Embryonic facial prominence (tissue), 1 donor: ENCODE results near the gene AGXT2.
"Not testable (repeated sequence)": the region's sequence is repeated elsewhere in the genome, so short reads cannot be mapped to it uniquely, and the experiment has no call there.

Experiments
- DNase-seq: peaks from one replicate; pipeline ENCODE4 v3.0.0-alpha.2; 2016; ENCODE audit errors: extremely low spot score

AGXT2 gene

DNA sequence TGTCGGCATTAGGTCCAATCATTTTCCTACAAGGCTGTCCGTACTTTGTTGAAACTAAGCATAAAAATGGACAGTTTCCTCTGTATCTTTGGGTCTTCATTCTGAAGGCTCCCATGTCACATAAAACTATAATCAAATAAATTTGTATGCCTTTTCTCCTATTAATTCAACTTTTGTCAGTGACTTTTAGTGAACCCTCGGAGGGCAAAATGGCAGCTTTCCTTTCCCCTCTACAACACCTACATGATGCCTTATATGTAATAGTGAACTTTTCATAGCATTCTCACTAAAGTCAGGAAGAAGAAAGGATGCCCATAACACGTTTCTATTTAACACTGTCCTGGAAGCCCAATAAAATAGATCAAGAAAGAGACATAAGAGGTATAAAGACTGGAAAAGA lies 5.1 kb upstream of the AGXT2 start:
- no peak for DNase-seq

DNA sequence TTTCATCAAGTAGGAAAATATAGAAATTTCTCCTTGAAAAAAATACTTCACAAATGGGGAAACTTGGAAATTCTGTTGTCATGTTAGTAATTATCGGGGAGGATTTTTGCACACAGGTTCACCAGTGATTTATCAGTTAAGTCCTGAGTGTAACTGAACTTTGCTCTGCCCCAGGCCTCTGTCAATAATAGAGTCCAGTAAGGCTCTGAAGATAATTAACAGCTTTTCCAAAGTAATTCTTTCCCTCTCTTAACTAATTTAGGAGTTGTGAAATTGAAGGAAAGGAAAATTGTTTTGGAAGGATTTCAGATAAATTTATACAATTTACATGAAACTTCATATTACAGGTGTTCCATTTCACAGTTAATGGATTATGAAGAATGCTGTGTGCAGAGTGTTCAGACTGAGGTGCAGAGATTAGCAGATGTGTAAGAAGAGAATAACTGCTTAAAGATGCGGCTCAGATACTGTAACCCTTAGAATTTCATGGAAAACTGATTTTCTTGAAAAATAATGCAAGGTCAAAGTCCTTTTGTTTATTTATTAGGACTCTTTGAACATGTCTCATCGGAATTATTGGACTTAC lies 2.9 kb upstream of the AGXT2 start:
- no peak for DNase-seq

DNA sequence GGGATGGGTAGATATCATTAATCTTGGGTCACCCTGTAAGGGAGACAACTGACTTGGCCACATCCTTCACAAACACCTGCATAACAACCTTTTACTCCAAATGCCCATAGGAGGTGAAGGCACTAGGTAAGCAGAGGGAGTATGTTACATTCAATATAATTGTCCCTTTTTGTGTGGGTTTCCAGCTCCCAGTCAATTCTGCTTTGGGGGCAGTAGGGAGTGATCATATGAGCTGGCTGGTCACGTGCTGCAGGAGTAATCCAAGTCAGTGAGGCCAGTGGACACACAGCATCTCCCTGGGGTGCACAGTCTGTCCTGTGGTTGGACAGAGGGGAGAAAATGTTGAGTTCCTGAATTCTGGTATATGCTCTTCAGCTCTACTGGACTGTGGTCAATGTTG lies 1.2 kb upstream of the AGXT2 start:
- no peak for DNase-seq

DNA sequence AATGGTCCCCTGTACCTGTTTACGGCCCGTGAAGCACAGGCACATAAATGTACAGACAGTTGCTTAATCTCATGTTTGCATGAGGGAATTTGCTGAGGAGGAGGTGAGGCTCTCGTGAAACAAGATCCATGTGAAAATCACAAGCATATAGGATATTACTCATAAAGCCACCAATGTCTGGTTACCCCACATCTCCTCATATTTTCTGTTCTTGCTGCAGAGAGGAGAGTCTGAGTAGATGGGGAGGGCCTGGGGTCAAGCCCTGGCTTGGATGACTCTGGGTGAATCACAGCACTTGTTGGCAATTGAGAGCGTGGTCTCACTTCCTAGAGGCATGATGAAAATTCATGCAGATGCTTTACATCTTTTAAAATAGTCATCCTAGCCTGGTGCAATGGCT lies 975 bp downstream of the AGXT2 start:
- DNase-seq: no peak

DNA sequence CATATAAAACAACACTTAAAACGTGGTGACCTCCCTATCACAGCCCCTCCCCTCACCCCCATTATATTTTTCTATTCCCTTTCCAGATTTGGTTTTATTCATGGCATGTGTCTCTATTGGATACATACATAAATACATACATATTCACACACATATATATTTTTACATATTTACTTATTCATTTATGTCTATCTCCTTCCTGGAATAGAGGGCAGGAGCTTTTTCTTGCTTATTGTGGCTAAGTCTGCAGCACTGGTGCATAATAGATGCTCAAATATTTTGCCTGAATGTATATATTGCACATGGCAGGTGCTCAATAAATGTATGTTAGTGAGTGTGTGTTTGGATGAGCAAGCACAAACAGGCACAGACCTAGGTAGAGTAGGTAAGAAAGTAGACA lies 2.5 kb downstream of the AGXT2 start:
- DNase-seq: no peak

DNA sequence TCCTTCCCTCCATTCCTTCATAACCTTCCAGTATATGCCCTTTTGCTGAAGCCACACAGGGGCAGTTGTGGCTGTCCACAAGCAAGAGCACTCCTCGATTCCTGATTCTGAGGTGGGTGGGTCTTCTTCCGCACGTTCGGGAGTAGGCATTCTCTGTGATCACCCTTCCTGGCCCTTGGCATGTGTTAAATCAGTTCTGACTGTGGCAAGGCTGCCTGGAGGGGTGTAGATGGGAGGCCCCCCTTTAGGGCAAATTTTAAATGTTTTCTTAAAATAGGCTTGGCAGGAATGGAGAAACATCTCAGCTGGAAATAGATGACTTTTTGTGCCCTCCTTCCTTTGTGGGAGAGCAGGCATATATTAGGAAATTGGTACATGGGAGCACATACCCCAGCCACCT lies 3.1 kb downstream of the AGXT2 start:
- no peak for DNase-seq

DNA sequence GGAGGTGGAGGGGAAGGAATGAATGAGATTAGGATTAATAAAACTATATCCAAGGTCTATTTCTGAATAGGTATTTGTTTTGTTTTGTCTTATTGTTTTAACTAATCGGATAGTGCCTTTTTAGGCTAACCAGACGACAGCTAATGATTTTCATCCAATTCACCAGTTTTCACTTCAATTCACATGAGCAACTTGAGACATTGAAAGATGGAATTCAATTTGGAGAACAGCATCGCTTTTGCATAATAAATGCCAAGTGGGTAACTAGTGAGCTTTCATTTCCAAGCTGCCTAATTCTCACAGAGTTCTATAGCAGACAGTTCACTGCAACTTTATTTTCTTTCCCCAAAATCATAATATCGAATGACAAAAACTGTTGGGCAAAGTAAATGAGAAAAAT lies 5.0 kb downstream of the AGXT2 start:
- no peak for DNase-seq

DNA sequence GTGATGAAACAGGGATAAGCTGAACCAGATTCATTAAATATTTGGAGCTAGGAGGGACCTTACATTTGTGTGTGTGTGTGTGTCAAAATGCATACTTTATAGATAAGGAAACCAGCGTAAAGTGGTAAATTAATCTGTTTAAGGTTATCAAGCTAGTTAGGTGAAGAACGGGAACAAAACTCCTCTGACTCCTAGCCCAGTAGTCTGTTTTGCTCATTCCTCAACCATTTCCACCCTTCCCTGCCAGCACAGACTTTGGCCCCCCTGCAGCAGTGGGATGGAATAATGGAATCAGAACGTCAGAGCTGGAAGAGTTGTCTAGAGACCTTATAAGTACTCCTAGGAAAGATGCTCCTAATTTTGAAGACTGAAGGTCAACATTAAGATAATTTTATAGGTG lies 6.5 kb downstream of the AGXT2 start:
- DNase-seq: no peak

DNA sequence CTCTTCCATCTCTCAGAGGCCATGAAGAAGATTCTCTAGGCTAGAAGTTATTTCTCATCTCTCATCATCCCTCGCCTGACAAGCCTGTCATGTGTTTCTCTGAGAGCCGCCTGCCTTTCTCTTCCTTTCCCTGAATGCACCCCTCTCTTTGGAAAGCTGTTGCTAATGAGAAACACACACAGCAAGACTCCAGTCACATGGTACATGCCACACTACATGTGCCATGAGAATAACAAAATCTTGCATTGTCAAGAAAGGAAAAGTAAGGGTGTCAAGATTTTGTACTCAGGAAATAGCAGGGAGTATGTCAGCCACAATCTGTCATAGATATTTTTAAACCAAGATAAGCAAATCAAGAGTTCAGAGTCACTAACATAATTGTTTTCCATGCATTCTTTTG lies 8.9 kb downstream of the AGXT2 start:
- no peak for DNase-seq

DNA sequence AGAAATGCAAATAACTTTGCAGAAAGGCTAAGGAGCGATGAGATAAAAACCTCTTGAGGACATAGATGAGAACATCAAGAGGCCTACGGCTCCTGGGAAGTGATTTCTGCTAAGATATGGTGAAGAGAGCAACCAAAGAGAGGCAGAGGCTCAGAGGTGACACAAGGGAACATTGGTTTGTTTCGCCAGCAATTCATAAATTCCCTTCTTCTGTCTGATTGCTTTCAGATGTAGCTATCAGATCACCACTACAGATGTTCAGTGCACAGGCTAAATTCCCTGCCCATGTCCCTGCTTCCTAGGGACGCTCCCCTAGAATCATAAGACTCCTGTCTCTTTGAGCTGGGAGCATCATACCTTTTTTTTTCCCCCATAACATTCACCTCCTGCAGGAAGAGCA lies 11.2 kb downstream of the AGXT2 start:
- no peak for DNase-seq

DNA sequence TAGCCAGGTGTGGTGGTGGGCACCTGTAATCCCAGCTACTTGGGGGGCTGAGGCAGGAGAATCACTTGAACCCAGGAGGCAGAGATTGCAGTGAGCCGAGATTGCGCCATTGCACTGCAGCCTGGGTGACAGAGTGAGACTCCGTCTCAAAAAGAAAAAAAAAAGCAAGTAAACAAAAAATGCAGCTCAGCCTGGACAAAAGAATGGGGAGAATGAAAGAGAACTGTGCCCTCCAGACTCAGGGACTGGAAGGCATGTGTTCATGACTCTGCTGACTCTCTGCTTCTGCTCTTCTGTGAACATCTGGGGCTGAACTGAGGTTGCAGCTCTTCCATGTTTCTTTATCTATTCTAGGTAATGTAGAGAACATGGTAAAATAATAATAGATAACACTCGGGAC lies 11.8 kb downstream of the AGXT2 start:
- DNase-seq: not testable (repeated sequence)

DNA sequence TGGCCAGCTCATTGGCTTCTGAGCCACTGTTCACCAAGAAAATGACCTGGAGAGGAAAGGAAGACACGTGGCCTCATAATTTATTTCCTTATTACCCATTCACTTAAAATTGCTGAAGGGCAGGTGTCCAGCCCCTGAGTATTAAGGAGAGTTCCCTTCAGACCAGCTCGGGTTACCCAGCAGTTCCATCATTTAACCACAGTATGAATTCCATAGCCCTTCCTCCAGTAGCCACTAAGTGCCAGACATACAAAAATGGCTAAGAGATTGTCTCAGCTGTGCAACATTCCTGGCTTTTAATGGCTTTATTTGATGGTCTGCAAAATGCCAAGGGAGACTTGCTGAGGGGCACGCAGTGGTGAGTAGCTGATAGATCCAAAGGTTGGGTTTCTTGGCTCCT lies 12.5 kb downstream of the AGXT2 start:
- no peak for DNase-seq

DNA sequence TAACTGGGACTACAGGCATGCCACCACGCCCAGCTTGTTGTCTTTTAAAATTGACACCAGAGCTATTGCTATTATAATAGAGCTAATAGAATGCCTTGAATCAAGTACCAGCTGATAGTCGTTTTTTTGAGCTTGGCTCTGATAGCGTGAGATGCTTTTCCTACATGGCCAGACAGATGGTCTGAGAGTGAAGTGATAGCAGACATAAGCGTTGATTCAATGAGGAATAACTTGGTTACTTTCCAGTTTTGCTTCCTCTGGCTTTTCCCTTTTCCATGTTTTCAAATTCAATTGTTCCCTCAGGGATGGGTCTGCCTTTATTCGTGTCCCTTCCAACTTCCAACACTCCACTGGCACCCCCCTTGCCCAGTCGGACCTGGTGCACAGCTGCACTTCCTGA lies 15.4 kb downstream of the AGXT2 start:
- no peak for DNase-seq

DNA sequence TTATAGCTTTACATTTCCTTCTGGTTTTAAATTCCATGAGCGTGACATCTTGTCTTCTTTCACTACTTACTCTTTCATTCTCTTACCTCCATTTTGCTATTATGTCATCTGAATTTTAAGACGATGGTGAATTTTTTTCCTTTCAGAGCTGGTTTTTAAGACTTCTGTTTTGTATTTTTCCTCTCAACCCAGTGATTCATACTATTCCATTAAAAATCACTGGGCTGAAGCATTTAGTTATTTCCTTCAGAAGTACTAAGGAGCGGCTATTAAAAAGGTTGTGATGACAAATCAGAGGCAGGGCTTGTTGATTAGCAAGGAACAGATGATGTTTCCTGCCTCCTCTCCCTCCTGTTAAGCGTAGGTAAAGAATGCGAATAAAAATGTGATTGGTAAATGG lies 16.5 kb downstream of the AGXT2 start:
- DNase-seq: no peak

DNA sequence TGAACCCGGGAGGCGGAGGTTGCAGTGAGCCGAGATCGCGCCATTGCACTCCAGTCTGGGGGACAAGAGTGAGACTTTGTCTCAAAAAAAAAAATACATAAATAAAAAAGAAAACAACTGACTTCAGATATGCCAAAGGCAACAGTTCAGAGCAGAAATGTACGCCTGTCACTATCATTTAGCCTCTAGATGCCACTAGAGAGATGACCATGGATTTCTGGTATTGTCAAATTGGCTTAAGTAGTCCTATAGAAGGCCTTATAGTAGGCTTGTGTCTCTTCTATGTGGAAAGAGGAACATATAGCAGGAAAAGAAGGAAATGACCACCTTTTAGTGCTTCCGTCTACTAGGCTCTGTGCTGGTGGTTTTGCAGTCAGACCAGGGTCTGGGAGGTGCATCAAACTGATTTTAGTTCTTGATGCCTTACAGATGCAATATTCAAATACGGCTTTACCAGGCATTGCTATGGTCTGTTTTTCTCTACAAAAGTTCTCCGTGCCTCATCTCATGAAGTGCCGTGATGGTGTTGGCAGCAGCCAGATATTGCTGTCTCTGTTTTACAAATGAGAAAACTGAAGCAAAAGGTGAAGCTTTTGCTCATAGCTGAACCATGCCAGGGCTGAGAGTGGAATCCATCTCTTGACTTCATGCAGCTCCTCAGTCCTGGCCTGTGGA lies 17.2 kb downstream of the AGXT2 start:
- DNase-seq: no peak

DNA sequence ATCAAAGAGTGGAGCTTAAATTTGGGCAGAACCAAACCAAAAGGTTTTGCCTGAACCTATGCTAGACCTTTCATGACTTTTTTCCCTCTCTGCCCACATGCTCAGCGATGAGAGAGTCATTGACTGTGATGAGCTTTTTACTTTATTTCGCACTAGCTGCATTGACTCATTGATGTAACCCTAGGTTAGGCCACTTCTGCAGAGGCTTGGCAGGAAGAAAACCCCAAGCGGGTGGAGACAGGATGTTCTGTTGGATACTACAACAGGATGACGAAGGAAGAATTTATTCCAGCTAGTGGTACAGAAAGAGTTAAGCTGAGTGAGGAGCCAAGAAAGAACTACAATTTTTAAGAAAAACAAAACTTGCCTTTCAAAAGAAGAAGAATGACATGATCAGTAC lies 18.4 kb downstream of the AGXT2 start:
- DNase-seq: no peak

DNA sequence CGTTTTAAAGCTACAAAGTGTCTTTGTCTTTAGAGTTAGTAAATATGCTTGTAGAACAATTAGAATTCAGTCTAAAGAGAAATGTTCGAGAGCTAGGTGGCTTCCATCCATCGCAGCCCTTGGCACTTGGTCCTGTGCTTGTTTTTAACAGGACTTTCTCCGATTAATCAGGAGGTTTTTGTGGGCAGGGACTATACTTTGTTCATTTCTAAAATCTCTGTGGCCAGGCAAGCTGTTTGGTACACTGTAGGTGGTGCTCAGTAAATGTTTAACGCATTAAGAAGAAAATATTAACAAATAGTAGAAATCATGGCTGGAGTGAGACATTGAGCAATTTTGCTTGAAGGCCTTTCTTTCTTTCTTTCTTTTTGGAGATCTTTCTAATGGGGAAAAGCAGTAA lies 20.8 kb downstream of the AGXT2 start:
- no peak for DNase-seq

DNA sequence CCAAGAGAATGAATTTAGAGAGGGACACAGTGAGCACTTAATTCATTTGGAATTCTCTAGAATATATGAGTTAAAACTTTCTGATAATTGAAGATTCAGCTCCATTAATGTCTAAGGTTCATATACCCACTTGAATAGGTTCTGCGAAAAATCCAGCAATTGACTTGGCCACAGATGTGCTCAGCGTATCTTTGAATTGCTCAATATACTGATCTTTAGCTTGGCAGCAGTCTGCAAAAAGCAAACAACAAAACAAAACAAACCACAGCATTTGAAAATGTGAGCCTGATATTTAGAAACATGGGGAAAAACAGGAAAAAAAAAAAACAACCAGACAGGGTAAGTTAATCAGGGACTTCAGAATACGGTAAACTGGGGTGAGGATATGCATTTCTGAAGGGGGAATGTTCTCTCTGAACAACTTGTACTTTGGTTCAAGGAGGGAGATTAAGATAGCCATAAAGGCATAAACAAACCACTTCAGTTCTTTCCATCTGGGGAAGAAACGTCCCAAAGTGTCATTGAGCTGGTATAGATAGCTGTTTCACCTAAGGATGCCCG lies 21.4 kb downstream of the AGXT2 start:
- no peak for DNase-seq

DNA sequence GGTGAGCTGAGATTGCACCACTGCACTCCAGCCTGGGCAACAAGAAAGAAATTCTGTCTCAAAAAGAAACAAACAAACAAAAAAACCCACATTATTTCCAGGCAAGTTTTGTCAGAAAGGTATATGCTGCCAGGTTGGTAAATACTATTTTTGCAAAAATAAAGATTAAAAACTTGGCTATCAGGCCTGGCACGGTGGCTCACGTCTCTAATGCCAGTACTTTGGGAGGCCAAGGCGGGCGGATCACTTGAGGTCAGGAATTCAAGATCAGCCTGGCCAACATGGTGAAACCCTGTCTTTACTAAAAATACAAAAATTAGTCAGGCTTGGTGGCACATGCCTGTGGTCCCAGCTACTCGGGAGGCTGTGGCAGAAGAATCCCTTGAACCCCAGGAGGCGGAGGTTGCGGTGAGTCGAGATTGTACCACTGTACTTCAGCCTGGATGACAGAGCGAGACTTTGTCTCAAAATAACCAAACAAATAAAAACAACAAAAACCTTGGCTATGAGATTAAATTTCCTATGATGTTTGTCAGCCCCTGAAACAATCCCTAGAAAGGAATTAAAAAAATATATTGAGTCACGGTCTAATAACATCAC lies 22.7 kb downstream of the AGXT2 start:
- no peak for DNase-seq

DNA sequence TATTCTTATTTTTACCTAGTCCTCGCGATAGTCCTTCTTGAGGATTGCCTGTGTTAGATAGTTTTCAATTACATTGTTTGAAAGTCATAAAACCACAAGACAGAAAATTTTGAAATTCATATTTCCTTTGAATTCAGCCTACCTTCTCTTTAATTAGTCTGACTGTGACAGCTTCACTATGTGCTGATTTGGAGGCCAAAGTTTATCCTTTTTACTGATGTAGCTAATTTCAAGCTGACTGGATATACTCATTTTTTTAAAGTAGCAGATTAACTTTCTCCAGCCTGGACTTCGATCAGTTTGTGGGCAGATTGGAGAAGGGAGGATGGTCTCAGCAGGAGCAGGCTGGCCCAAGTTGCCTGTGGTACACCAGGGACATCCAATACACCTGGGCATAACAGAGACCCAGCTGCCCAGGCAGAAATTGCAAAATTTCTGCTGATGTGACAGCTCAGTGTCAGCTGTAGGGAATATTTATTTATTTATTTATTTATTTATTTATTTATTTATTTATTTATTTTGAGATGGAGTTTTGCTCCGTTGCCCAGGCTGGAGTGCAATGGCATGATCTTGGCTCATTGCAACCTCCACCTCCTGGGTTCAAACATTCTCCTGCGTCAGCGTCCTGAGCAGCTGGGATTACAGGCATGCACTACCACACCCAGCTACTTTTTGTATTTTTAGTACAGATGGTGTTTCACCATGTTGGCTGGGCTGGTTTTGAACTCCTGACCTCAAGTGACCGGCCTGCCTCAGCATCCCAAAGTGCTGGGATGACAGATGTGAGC lies 24.2 kb downstream of the AGXT2 start:
- DNase-seq: no peak

DNA sequence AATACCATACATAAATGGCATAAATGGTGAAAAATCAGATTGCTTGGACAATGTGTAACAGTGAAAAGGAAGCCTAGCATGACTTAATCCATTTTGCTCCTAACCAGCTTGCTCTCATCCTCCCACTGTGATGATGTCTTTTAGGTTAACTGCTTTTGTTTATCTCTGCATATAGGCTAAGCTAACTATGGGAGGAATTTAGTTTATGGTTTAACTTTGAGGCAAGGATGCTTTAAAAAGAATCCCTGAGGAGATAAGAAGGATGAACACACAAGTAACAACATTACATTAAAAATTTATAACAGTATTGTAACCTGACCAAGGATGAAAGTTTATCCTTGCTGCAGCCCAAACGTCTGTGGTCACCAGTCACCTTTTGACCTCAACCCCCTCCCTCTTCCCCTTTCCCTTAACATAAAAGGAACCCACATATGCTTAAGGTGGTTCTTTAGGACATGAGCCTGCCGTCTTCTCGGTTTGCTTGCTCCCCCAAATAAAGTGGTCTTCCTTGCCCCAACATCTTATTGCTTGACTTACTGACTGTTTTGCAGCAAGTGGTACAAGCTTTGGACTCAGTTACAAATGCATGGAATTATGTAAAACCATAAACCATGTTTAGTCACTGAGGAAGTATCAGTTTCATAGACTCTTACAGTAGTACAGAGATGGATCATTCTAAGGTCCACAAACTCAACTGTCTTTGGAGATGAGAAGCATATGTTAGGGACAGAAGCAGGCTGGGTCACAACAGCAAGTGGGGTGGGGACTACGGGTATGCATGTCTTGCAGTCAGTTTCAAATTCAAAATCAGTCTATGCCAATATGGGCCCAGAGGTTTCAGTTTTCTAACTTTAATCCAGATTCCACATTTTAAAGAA lies 31.3 kb downstream of the AGXT2 start:
- DNase-seq: no peak

DNA sequence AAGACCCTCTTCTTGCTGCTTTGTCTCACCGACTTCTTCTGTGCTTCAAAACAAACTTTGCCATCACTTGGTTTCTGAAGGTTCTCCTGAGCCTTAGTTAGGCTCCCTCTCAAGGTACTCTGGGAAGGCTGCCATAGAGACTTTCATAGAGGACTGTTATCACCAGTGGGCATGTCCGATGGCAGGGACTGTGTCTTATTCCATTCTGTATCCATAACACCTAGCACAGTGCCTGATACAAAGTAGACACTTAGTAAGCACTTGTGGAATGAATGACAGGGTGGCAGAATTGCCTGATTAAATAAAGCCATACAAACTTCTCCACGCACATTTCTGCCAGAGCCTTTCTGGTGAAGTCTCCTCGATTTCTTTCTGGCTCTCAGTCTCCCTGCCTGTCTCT lies 32.7 kb downstream of the AGXT2 start:
- DNase-seq: no peak
